BE2C (cell line): Measurements from ENCODE around the gene NACC2.
A peak's percentile ranks its signal among the peaks of the same experiment; 100 is the strongest.

Experiments used
- DNase-seq: peaks from one replicate; pipeline ENCODE4 v3.0.0-alpha.2; 2020
- H3K27me3 ChIP-seq: fragments of 250-450 bp; sonication (Bioruptor Pico); 2 replicates; pipeline ENCODE4 v1.5.1; 2020; ENCODE audit warnings: mild to moderate bottlenecking
- H3K36me3 ChIP-seq: fragments of 250-450 bp; sonication (Bioruptor Pico); 2 replicates; pipeline ENCODE4 v1.5.1; 2020; ENCODE audit warnings: mild to moderate bottlenecking
- H3K4me1 ChIP-seq: fragments of 250-450 bp; sonication (Bioruptor Pico); 2 replicates; pipeline ENCODE4 v1.5.1; 2020
- H3K4me3 ChIP-seq: 2 replicates; pipeline ENCODE4 v1.5.1; 2011; ENCODE audit warnings: low read depth, low read length
- H3K9me3 ChIP-seq: fragments of 250-450 bp; sonication (Bioruptor Pico); 2 replicates; pipeline ENCODE4 v1.5.1; 2020
- CTCF ChIP-seq: IDR thresholded peaks from 2 replicates; pipeline ENCODE4 v1.5.1; 2012; ENCODE audit warnings: mild to moderate bottlenecking, low read depth, low read length

NACC2 gene

GRCh38 chr9:136122425-136123383 lies 27.6 kb upstream of the NACC2 start:
- peak; percentile 94 for TF ChIP-seq CTCF
- peak; percentile 86 for DNase-seq
- no peaks in the 10 kb centered on the region for H3K36me3 ChIP-seq
- H3K4me3 ChIP-seq: peak overlapping the region; percentile 31; the same call in 1 of the 2 replicates
- H3K27me3 ChIP-seq: no peaks in the 10 kb centered on the region
- peaks cover 3% of the 10 kb centered on the region; the same call in 1 of the 2 replicates for H3K4me1 ChIP-seq
- no peaks in the 10 kb centered on the region for H3K9me3 ChIP-seq

GRCh38 chr9:136121801-136122200 lies 26.7 kb upstream of the NACC2 start:
- TF ChIP-seq CTCF: no peak
- Histone ChIP-seq H3K4me1 (peaks cover 3% of the 10 kb centered on the region), H3K4me3 (no peak overlapping the region), H3K9me3 (no peaks in the 10 kb centered on the region), H3K27me3 (no peaks in the 10 kb centered on the region), H3K36me3 (peaks cover under 1% of the 10 kb centered on the region; the same call in 1 of the 2 replicates)
- DNase-seq: no peak

GRCh38 chr9:136120438-136120844 lies 25.4 kb upstream of the NACC2 start:
- no peaks in the 10 kb centered on the region for H3K27me3 ChIP-seq
- H3K36me3 ChIP-seq: peaks cover 14% of the 10 kb centered on the region
- H3K9me3 ChIP-seq: no peaks in the 10 kb centered on the region
- no peak for TF ChIP-seq CTCF
- DNase-seq: no peak
- peaks cover 3% of the 10 kb centered on the region for H3K4me1 ChIP-seq
- H3K4me3 ChIP-seq: no peak overlapping the region

- TF ChIP-seq CTCF: no peak
Observed at GRCh38 chr9:136119883-136120393, 24.8 kb upstream of the NACC2 start.

GRCh38 chr9:136119061-136119882 lies 24.2 kb upstream of the NACC2 start:
- H3K36me3 ChIP-seq: peaks cover 23% of the 10 kb centered on the region
- peaks cover 3% of the 10 kb centered on the region for H3K4me1 ChIP-seq
- H3K27me3 ChIP-seq: no peaks in the 10 kb centered on the region
- H3K4me3 ChIP-seq: peak overlapping the region; percentile 80
- DNase-seq: peak; percentile 72
- H3K9me3 ChIP-seq: no peaks in the 10 kb centered on the region
- TF ChIP-seq CTCF: no peak

More at GRCh38 chr9:136119883-136120393, 24.8 kb upstream of the NACC2 start:
- Histone ChIP-seq H3K27me3 (no peaks in the 10 kb centered on the region), H3K4me1 (peaks cover 3% of the 10 kb centered on the region), H3K36me3 (peaks cover 19% of the 10 kb centered on the region), H3K9me3 (no peaks in the 10 kb centered on the region), H3K4me3 (peak overlapping the region; percentile 80)
- DNase-seq: no peak
